Loucy (cell line): ENCODE data around the gene KBTBD3.

Experiments
- CTCF ChIP-seq: fragments of 200-600 bp; sonication (generic); conservative IDR thresholded peaks from 2 replicates; pipeline ENCODE4 v1.5.1; 2014; ENCODE audit warnings: mild to moderate bottlenecking, antibody characterized with exemption, low read length
- EZH2phosphoT487 ChIP-seq: fragments of 200-600 bp; IDR thresholded peaks from 2 replicates; pipeline ENCODE4 v1.6.1; 2018; ENCODE audit warnings: antibody characterized with exemption, mild to moderate bottlenecking, moderate library complexity, borderline replicate concordance

- TF ChIP-seq CTCF (no peak), EZH2phosphoT487 (no peak)
These were observed 17.5 kb downstream of the KBTBD3 start for GRCh38 chr11:106059617-106060016.
